GM21737 (cell line): Measurements from ENCODE around the gene SRMS.
"Not testable (repeated sequence)": the region's sequence is repeated elsewhere in the genome, so short reads cannot be mapped to it uniquely, and the experiment has no call there.

ENCODE experiments used
- ATAC-seq: cut with Tn5 transposase; IDR thresholded peaks from one replicate; pipeline ENCODE4 v1.9.1; 2021; ENCODE audit warnings: mild to moderate bottlenecking, moderate library complexity; ENCODE audit not compliant: unreplicated experiment

SRMS gene

DNA sequence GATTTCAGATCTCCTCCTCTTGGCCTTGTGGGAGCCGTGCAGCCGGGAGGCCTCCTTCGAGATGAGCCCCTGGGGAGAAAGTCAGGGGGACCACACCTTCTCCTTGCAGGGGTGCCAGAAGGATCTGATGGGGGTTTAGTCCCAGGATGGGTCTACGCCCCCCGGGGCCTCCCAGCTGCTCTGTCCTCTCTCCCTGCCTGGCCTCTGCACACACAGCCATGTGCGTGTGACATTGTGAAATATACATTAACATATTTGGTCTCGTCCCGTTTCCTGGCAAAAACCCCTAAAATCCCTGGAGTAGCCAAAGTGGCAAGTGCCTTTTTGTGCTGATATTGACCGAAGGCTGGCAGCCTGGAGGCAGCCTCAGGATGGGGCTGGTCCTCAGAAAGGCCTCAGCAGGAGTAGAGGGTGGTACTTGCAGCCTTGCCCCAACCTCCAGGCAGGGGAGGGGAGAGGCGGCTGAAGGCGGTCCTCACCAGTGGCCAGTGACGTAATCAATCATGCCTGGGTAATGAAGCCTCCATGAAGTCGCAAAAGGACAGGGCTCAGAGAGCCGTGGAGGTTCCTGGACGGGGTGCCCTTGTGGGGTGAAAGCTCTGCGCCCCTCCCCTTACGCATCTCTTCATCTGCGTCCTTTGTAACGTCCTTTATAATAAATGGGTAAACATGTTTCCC lies 31.6 kb upstream of the SRMS start:
- ATAC-seq: no peak

- ATAC-seq: no peak
These were observed 30.9 kb upstream of the SRMS start for GRCh38 chr20:63578224-63579016.

DNA sequence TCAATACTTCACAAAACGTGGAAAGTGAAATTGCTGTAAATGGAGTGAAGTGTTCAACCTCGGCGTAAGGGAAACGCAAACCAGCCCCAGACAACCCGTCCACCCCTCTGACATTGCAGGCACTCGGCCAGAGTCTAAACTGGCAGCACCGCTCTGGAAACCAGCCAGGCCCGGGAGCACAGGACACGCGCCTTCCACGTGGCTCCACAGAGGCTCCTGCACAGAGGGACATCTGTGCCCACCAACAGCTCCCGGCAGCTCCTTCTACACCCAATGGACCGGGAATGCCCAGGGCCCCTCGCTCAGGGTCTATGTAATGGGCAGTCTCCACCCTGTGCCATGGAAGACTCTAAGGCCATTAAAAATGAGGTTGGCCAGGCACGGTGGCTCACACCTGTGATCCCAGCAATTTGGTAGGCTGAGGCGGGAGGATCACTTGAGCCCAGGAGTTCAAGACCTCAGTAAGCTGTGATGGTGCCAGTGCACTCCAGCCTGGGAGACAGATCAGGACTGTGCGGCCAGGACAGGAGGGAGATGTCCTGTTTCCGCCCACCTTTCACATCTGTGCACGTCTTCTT lies 29.9 kb upstream of the SRMS start:
- no peak for ATAC-seq

DNA sequence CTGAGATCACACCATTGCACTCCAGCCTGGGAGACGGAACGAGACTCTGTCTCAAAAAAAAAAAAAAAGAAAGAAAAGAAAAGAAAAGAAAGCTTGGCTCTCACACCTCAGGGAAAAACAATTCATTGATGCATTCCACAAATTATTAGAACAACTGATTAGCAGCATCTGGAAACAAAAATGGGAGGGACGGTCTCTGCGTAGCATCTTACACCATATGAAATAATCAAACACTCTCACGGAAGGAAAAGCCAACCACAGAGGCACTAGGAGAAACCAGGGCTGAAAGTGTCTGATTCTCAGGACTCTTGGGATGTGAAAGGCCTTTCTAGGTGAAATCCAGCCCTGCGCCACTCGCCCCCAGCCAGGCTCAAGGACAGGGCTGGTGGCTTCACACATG lies 28.8 kb upstream of the SRMS start:
- ATAC-seq: no peak

GRCh38 chr20:63574829-63575743 lies 27.5 kb upstream of the SRMS start:
- no peak for ATAC-seq

DNA sequence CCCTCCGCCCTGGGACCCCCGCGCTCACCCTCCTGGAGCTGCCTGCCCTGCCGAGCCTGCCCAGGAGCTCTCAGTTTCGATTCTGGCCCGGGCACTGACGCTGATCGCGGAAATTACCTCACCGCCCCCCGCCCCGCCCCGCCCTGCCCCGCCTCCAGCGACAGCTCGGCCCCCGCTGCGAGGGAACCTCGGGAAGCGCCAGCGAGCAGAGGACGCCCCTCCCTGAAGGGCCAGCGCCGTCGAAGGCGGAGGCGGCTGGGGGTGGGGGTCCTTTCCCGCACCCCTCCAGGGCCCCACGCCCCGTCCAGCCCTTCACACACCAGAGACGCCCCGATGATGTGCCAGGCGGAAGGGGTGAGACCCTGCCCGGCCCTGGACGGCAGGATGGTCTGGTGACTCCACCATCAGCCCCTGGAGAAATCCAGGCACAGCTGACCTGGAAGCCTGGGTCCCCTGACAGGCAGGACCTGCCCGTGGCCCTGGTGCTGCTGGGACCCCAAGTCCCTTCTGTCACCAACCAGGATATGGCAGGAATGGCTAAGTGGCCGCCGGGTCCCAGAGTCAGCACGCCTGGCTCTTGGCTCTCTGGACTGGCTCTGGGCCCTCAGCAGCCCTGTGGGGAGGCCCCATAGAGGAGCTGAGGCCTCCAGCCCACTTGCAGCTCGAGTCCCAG lies 26.7 kb upstream of the SRMS start, which contains the start of gene HELZ2:
Gene HELZ2 (minus strand): TSS at position 84 of the 673 bp plus-strand sequence. CDS start 1,854 bp downstream, outside the sequence.
- peak; percentile 59 for ATAC-seq

- ATAC-seq: no peak
These were observed 26.1 kb upstream of the SRMS start for GRCh38 chr20:63573647-63574131.

DNA sequence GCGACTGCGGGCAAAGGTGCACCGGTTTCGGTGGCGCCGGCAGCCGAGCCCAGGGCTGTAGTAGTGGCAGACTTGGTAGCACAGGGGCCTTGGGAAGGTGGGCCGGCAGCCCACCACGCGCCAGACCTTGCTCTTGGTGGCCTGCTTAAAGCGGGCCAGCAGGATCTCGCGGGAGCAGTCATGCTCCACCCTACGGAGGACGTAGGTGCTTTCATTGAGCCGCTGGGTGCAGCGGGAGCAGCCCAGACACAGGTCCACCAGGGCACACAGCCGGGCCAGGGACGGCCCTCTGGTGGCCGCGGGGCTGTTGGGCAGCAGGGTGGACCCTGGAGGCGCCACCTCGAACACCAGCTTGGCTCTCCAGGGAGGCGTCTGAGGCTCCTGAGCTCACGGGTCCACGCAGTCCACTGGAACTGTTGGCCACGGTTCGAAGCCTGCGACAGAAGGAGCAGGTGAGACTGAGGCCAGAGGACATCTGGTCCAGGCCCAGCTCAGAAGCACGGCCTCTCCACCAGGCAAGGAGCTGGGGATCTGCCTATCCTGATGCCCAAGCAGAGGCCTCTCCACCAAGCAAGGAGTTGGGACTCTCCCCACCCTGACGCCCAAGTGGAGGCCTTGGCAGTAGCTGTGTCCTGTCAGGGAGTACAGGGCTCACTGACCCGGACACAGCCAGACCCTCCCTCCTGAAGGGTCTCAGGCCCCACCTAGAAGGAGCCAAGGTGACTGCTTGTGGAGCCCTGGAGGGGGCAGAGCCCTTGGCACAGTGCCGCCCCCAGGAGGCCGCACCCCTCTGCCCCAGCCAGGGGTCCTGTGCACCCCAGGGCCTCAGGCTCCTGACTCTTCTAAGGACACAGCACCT lies 25.5 kb upstream of the SRMS start:
- no peak for ATAC-seq

DNA sequence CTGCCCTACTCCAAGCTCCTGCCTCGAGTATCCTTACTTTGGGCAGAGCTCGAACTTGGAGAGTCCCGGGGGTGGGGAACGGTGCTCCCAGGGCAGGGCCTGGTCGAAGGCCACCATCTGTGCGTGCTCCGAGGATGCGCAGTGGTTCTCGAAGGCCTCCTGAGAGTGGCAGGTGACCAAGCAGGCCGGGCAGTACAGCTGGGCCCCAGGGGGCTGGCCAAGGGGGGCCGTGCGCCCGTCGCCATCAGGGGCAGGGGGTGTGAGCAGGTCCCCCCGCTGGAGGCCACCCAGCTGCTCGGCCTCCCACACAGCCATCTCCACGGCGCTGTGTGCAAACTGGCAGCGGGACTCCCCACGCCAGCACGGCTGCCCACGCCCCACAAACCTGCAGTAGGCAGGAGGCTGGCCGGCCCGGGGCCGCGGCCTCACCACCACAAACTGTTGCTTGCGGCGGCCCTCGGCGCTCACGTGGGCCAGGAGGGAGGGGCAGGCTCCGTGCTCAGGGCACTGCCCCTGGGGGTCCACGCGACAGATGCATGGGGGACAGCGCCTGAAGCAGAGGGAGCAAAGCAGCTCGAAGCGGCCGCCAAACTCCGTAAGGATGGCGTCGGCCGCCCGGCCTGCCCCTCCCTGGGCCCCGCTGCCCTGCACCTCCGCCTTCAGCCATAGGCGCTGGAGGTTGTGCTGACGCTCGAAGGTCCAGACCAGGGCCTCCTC lies 24.7 kb upstream of the SRMS start:
- ATAC-seq: no peak

DNA sequence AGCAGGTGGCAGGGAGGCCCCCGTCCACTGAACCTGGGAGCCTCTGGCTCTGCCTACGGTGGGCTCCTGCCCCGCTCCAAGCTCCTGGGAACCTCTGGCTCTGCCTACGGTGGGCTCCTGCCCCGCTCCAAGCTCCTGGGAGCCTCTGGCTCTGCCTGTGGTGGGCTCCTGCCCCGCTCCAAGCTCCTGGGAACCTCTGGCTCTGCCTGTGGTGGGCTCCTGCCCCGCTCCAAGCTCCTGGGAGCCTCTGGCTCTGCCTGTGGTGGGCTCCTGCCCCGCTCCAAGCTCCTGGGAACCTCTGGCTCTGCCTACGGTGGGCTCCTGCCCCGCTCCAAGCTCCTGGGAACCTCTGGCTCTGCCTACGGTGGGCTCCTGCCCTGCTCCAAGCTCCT lies 23.5 kb upstream of the SRMS start:
- not testable (repeated sequence) for ATAC-seq

DNA sequence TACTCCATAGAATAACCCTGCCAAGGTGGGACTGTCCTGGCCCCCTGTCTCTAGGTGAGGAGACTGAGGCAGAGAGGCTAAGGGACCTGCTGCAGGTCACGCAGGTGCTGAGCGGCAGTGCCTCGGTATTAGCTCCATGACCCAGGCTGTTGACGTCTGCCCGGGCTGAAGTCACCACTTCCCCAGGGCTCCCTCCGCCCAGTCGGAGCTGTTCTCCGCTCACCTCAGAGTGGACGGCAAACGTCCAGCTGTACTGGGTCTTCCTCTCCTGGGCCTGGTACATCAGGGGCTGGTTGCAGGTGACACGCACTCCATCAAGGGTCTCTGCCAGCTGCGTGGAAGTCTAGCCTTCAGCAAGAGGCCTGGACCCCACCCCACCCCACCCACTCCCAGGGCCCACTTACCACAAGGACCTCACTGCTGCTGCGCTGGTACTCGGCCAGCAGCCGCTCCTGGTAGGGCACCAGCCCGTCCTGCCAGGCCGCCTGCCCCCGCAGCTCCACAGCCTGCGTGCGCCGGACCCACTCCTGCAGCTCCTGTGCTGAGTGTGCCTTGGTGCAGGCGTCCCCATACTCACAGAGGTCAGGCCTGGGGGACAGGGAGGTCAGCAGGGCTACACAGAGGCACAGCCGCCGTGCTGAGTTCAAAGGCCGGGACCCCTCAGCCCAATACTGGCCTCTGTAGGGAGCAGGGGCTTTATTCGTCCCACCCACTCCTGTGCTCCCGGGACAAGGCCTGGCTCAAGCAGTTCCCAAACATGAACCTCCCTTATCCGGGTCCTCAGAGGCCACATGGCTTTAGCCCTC lies 22.9 kb upstream of the SRMS start:
- no peak for ATAC-seq

- no peak for ATAC-seq
These were observed 21.7 kb upstream of the SRMS start for GRCh38 chr20:63568986-63569949.

DNA sequence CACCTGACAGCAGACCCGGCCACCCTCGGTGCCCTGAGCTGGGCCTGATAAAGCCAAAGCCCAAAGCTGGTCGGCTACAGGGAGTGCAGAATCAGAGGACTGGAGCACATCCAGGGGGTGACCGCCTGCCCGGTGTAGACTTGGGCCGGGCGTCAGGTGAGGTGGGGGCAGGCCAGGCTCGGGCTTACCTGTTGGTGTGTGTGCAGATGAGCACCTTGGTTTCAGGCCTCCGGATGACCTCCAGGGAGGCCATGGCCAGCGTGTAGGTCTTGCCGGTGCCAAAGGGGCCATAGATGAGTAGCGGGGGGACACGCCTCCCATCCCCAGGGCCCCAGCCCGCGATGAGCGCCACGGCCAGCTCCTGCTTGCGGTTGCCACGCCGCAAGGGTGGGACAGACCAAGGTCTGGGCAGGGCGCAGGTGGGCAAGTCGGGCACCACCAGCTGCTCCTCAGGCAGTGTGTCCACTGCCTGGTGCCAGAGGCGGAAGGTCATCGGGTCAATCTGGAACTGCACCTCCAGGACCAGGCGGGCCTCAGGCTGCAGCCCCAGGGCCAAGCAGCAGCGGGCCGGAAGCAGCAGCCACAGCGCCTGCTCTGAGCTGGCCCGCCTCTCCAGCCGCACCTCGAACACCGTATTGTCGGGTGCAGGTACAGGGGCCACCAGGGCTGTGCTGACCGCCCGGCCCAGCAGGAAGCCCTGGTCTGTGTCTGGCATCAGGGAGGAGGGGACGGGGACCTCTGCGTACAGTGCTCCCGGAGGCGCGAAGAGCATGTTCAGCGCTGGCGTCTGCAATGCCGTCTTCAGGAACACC lies 20.8 kb upstream of the SRMS start:
- peak; percentile 26 for ATAC-seq

DNA sequence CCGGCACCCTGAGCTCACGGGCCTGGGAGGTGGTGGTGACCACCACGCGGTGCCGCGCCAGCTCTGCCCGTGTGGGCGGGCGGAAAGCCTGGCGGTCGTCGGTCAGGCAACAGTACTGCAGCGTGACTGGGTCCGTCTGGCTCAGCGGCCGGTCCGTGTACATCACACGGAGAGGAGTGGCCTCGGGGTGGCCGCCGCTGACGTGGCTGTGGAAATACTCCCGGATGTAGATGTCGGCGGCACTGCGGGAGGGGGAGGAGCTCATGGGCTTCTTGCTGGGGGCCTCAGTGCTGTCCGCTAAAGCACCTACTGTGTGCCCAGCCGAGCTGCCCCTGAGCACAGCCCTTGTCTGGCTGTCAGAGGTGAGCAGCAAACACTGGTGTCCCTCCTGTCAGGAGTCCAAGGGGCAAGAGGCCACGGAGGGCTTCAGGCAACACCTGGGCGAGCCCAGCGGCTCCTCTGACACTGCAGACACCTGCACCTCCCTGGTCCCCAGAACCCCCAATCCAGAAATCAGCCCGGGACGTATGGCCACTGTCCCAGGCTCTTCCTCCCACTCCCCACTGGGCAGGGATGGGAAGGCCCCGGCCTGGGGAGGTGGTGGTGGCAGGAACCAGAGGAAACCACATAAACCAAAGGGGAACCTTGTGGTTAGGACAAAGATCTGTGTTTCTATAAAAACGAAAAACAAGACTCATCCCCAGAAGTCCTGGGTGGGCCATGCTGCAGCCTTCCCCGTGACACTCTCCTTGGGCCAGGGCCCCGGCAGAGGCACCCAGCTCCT lies 20.0 kb upstream of the SRMS start:
- peak; percentile 55 for ATAC-seq

DNA sequence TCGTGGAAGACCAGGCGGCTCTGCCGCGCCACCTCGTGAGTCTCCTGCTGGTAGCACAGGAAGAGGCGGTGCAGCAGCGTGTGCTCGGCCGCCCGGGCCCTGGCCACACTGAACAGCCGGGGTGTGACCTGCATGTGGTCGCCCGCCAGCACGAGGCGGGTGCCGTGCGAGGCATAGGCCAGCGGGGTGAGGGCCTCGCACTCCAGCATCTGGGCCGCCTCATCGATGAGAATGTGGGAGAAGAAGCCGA lies 19.5 kb upstream of the SRMS start:
- ATAC-seq: no peak
